GM21447 (cell line): Measurements from ENCODE around the gene ETS1.
A peak's percentile ranks its signal among the peaks of the same experiment; 100 is the strongest.

Source experiments
- ATAC-seq: cut with Tn5 transposase; IDR thresholded peaks from one replicate; pipeline ENCODE4 v1.9.1; 2021; ENCODE audit not compliant: unreplicated experiment

ETS1 gene

GRCh38 chr11:128587415-128587814 is at the start of gene ETS1:
Gene ETS1 (minus strand): TSS chr11:128587558. CDS start chr11:128573130, 14,428 bp downstream.
- no peak for ATAC-seq

- no peak for ATAC-seq
Observed at GRCh38 chr11:128634395-128634794, 47.0 kb upstream of the ETS1 start.

- no peak for ATAC-seq
Observed at GRCh38 chr11:128633384-128633965, 46.1 kb upstream of the ETS1 start.

- ATAC-seq = no peak
Observed at GRCh38 chr11:128632141-128632791, 44.9 kb upstream of the ETS1 start.

- peak; percentile 60 for ATAC-seq
Observed at GRCh38 chr11:128630367-128631230, 43.2 kb upstream of the ETS1 start.

- ATAC-seq = no peak
Observed at GRCh38 chr11:128629516-128630106, 42.3 kb upstream of the ETS1 start.

GRCh38 chr11:128628686-128629085 is 41.3 kb upstream of the ETS1 start:
- peak; percentile 26 for ATAC-seq

GRCh38 chr11:128628325-128628673 is 40.9 kb upstream of the ETS1 start:
- peak; percentile 20 for ATAC-seq

- ATAC-seq = peak; percentile 33
Observed at GRCh38 chr11:128627666-128628324, 40.4 kb upstream of the ETS1 start.

GRCh38 chr11:128626913-128627665 is 39.7 kb upstream of the ETS1 start:
- no peak for ATAC-seq

GRCh38 chr11:128625746-128626145 is 38.4 kb upstream of the ETS1 start:
- ATAC-seq = no peak

- no peak for ATAC-seq
Observed at GRCh38 chr11:128625326-128625725, 38.0 kb upstream of the ETS1 start.

GRCh38 chr11:128624269-128625175 is 37.2 kb upstream of the ETS1 start:
- peak; percentile 44 for ATAC-seq

GRCh38 chr11:128623091-128623490 is 35.7 kb upstream of the ETS1 start:
- ATAC-seq = no peak

GRCh38 chr11:128621601-128622501 is 34.5 kb upstream of the ETS1 start:
- ATAC-seq = no peak

GRCh38 chr11:128620309-128621100 is 33.1 kb upstream of the ETS1 start:
- ATAC-seq = no peak

GRCh38 chr11:128619540-128620308 is 32.4 kb upstream of the ETS1 start:
- ATAC-seq = no peak
